GM12878 (cell line): ENCODE results near the gene SLC19A1.

Source experiments
- DPF2 ChIP-seq: fragments of 450-650 bp; IDR thresholded peaks from 2 replicates; pipeline ENCODE4 v1.6.1; 2017; ENCODE audit warnings: mild to moderate bottlenecking
- KDM1A ChIP-seq: fragments of 200-600 bp; sonication (generic); IDR thresholded peaks from 2 replicates; pipeline ENCODE4 v1.6.1; 2016; ENCODE audit warnings: borderline replicate concordance
- NFIC ChIP-seq: IDR thresholded peaks from 2 replicates; pipeline ENCODE4 v1.6.1; 2012; ENCODE audit warnings: low read depth, mild to moderate bottlenecking, inconsistent platforms, low read length, moderate library complexity
- POLR2A ChIP-seq: IDR thresholded peaks from 2 replicates; pipeline ENCODE4 v1.6.1; 2011; ENCODE audit warnings: low read depth, mild to moderate bottlenecking, low read length
- RCOR1 ChIP-seq: conservative IDR thresholded peaks from 2 replicates; pipeline ENCODE4 v1.6.1; 2012; ENCODE audit warnings: low read depth, low read length, improper control_type of control experiment
- SIN3A ChIP-seq: IDR thresholded peaks from 2 replicates; pipeline ENCODE4 v1.6.1; 2012; ENCODE audit warnings: low read depth, low read length, improper control_type of control experiment
- SP1 ChIP-seq: IDR thresholded peaks from one replicate; pipeline ENCODE4 v1.6.1; 2011; ENCODE audit warnings: low read depth, low read length
- SPI1 ChIP-seq: IDR thresholded peaks from 2 replicates; pipeline ENCODE4 v1.6.1; 2011; ENCODE audit warnings: low read depth, mild to moderate bottlenecking, low read length, moderate library complexity, borderline replicate concordance; ENCODE audit not compliant: insufficient read depth
- TAF1 ChIP-seq: IDR thresholded peaks from 2 replicates; pipeline ENCODE4 v1.6.1; 2011; ENCODE audit warnings: mild to moderate bottlenecking, low read depth, low read length, borderline replicate concordance
- YY1 ChIP-seq: IDR thresholded peaks from 2 replicates; pipeline ENCODE4 v1.6.1; 2011; ENCODE audit warnings: low read depth, mild to moderate bottlenecking, low read length
- ZNF274 ChIP-seq: IDR thresholded peaks from one replicate; pipeline ENCODE4 v1.8.0; 2011; ENCODE audit not compliant: insufficient read length, insufficient read depth
- TF ChIP-seq, protein P1 (sequence below), 3 experiments: IDR thresholded peaks in 2 of 3; conservative IDR thresholded peaks in 1 of 3; 2 replicates each; pipeline ENCODE4 v1.5.1; 2011; ENCODE audit warnings: low read depth in 3 of 3, low read length in 3 of 3, mild to moderate bottlenecking in 3 of 3, control low read depth in 2 of 3, moderate library complexity in 2 of 3, inconsistent platforms in 1 of 3, mixed read lengths in 1 of 3; ENCODE audit not compliant: control insufficient read depth in 2 of 3, insufficient read depth in 1 of 3; ENCODE audit errors: extremely low read depth in 1 of 3
- TF ChIP-seq, protein P2 (sequence below): IDR thresholded peaks from 2 replicates; pipeline ENCODE4 v1.6.1; 2012; ENCODE audit warnings: mild to moderate bottlenecking, low read depth, low read length
- TF ChIP-seq, protein P3 (sequence below): IDR thresholded peaks from 2 replicates; pipeline ENCODE4 v1.6.1; 2011; ENCODE audit warnings: borderline replicate concordance, low read depth, mild to moderate bottlenecking, moderate library complexity, low read length; ENCODE audit not compliant: insufficient read depth, poor library complexity, severe bottlenecking

DNA sequence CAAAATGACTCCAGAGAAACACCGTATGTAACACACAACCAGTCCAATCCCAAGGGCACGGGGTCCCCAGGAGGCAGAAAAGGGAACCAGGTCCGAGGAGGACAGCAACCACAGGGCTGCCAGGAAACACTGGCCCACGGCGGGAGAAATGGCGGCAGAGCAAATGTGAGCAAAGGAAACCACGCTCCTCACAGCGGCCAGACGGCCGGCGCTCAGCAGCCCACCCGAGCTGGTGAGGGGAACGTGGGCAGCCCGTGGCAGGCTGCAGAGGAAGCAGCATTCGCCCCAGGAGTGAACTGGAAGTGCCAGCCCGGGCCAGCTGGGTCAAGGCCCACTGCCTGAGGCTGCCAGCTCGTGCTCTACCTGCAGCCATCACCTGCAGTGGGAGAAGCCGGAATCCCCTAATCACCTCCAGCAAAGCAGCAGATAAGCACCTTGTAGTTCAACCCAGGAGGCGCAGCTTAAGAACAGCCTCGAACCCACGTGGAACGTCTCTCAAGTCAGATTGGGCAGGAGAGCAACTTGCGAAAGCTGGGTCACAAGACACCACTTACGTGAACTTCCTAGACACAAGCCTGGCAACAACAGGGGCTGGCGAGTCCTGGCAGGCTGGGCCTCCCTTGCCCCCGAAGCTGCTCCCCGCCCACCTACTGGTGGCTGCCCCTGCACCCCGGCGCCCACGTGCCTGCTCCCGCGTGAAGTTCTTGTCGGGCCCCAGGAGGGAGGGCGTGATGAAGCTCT lies 6.7 kb downstream of the SLC19A1 start:
- TF ChIP-seq, protein P1, sequence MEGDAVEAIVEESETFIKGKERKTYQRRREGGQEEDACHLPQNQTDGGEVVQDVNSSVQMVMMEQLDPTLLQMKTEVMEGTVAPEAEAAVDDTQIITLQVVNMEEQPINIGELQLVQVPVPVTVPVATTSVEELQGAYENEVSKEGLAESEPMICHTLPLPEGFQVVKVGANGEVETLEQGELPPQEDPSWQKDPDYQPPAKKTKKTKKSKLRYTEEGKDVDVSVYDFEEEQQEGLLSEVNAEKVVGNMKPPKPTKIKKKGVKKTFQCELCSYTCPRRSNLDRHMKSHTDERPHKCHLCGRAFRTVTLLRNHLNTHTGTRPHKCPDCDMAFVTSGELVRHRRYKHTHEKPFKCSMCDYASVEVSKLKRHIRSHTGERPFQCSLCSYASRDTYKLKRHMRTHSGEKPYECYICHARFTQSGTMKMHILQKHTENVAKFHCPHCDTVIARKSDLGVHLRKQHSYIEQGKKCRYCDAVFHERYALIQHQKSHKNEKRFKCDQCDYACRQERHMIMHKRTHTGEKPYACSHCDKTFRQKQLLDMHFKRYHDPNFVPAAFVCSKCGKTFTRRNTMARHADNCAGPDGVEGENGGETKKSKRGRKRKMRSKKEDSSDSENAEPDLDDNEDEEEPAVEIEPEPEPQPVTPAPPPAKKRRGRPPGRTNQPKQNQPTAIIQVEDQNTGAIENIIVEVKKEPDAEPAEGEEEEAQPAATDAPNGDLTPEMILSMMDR (IDR thresholded peaks at IDR 0.05 in 2 of 3, conservative IDR thresholded peaks at IDR 0.05 in 1 of 3; ENCODE audit: control insufficient read depth in 2 of 3, extremely low read depth in 1 of 3, insufficient read depth in 1 of 3, low read depth in 3 of 3, low read length in 3 of 3): no peak
- no peak for TF ChIP-seq DPF2
- TF ChIP-seq NFIC: no peak
- no peak for TF ChIP-seq ZNF274
- no peak for TF ChIP-seq SP1
- no peak for TF ChIP-seq KDM1A
- no peak for TF ChIP-seq SIN3A
- no peak for TF ChIP-seq YY1
- TF ChIP-seq POLR2A: no peak
- TF ChIP-seq, protein P2, sequence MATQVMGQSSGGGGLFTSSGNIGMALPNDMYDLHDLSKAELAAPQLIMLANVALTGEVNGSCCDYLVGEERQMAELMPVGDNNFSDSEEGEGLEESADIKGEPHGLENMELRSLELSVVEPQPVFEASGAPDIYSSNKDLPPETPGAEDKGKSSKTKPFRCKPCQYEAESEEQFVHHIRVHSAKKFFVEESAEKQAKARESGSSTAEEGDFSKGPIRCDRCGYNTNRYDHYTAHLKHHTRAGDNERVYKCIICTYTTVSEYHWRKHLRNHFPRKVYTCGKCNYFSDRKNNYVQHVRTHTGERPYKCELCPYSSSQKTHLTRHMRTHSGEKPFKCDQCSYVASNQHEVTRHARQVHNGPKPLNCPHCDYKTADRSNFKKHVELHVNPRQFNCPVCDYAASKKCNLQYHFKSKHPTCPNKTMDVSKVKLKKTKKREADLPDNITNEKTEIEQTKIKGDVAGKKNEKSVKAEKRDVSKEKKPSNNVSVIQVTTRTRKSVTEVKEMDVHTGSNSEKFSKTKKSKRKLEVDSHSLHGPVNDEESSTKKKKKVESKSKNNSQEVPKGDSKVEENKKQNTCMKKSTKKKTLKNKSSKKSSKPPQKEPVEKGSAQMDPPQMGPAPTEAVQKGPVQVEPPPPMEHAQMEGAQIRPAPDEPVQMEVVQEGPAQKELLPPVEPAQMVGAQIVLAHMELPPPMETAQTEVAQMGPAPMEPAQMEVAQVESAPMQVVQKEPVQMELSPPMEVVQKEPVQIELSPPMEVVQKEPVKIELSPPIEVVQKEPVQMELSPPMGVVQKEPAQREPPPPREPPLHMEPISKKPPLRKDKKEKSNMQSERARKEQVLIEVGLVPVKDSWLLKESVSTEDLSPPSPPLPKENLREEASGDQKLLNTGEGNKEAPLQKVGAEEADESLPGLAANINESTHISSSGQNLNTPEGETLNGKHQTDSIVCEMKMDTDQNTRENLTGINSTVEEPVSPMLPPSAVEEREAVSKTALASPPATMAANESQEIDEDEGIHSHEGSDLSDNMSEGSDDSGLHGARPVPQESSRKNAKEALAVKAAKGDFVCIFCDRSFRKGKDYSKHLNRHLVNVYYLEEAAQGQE: no peak
- no peak for TF ChIP-seq TAF1
- TF ChIP-seq SPI1: no peak
- no peak for TF ChIP-seq RCOR1
- TF ChIP-seq, protein P3, sequence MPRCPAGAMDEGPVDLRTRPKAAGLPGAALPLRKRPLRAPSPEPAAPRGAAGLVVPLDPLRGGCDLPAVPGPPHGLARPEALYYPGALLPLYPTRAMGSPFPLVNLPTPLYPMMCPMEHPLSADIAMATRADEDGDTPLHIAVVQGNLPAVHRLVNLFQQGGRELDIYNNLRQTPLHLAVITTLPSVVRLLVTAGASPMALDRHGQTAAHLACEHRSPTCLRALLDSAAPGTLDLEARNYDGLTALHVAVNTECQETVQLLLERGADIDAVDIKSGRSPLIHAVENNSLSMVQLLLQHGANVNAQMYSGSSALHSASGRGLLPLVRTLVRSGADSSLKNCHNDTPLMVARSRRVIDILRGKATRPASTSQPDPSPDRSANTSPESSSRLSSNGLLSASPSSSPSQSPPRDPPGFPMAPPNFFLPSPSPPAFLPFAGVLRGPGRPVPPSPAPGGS: no peak
